Measurements from ENCODE around the gene ITPRIPL2.

ITPRIPL2 gene

GRCh38 chr16:19142939-19143598 lies 29.3 kb downstream of the ITPRIPL2 start:
- DNase-seq (ENCODE audit: low read depth) = no peak

GRCh38 chr16:19143599-19143956 lies 29.8 kb downstream of the ITPRIPL2 start:
- DNase-seq (ENCODE audit: low read depth) = no peak

GRCh38 chr16:19145010-19145409 lies 31.2 kb downstream of the ITPRIPL2 start:
- no peak for DNase-seq (ENCODE audit: low read depth)

- no peak for DNase-seq (ENCODE audit: low read depth)
Observed at GRCh38 chr16:19147126-19147525, 33.4 kb downstream of the ITPRIPL2 start.

- no peak for DNase-seq (ENCODE audit: low read depth)
Observed at GRCh38 chr16:19147627-19148026, 33.9 kb downstream of the ITPRIPL2 start.

GRCh38 chr16:19148189-19148588 lies 34.4 kb downstream of the ITPRIPL2 start:
- DNase-seq (ENCODE audit: low read depth) = no peak

DNA sequence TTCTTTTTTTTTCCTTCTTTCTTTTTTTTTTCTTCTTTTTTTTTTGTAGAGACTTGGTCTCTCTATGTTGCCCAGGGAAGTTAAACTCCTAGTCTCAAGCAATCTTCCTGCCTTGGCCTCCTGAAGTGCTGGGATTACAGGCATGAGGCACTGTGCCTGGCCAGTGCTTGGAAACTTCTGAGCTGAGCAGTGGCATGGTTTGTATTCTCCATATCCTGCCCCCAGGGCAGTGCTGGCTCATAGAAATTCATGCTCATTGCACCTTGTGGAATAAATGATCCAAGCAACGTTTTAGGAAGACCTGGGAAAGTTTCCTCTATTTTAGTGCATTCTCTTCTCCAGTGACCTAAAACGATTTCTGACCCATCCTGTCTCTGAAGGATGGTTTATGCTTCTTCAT lies 37.5 kb downstream of the ITPRIPL2 start:
- no peak for DNase-seq (ENCODE audit: low read depth)

DNA sequence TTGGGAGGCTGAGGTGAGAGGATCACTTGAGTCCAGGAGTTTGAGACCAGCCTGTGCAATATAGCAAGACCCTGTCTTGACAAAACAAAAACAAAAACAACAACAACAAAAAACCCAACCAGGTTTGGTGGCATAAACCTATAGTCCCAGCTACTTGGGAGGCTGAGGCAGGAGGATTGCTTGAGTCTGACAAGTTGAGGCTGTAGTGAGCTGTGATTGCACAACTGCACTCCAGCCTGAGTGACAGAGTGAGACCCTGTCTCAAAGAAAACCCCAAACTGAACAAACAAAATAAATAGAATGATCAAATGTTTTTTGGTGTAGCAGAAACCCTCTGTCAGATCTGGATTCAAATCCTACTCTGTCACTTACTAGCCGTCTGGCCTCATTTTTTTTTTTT lies 38.3 kb downstream of the ITPRIPL2 start:
- no peak for DNase-seq (ENCODE audit: low read depth)

DNA sequence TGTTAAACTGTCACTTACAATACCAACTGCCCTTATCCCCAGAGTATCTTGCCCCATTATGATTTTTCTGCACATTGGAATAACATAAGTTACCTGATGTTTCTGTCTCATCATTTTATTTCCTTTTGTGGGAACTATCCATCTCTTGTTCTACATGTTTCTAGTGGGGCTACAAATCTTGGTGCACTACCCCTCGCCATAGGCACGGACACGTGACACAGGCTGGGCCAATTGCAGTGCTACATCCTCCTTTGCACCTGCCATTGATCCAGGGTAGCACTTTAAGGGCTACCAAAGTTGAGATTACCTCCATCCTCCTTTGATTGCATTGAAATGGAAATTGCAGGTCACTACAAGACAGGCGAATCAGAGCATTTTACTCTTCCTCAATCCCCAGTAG lies 40.1 kb downstream of the ITPRIPL2 start:
- no peak for DNase-seq (ENCODE audit: low read depth)

- no peak for DNase-seq (ENCODE audit: low read depth)
Observed at GRCh38 chr16:19162085-19162484, 48.3 kb downstream of the ITPRIPL2 start.

DNA sequence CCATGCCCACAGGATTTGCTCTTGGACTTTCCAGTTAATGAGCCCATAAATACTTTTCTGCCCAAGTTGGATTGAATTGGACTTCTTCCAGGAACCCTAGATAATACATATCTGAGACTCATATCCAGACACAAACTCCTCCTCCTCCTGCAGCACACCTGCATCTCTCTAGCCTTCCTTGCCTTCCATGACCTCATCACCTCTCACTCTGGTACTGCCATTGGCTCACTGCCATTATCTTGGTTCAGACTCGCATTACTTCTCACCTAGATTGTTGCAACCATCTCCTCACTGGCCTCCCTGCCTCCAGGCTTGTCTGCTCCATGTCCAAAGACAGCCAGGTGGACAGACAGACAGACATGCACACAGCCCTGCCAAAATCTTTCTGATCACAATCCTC lies 49.5 kb downstream of the ITPRIPL2 start:
- no peak for DNase-seq (ENCODE audit: low read depth)

- no peak for DNase-seq (ENCODE audit: low read depth)
Observed at GRCh38 chr16:19164285-19164684, 50.5 kb downstream of the ITPRIPL2 start.

- DNase-seq (ENCODE audit: low read depth) = no peak
Observed at GRCh38 chr16:19165101-19165500, 51.3 kb downstream of the ITPRIPL2 start.

- DNase-seq (ENCODE audit: low read depth) = no peak
Observed at GRCh38 chr16:19166500-19166899, 52.7 kb downstream of the ITPRIPL2 start.

DNA sequence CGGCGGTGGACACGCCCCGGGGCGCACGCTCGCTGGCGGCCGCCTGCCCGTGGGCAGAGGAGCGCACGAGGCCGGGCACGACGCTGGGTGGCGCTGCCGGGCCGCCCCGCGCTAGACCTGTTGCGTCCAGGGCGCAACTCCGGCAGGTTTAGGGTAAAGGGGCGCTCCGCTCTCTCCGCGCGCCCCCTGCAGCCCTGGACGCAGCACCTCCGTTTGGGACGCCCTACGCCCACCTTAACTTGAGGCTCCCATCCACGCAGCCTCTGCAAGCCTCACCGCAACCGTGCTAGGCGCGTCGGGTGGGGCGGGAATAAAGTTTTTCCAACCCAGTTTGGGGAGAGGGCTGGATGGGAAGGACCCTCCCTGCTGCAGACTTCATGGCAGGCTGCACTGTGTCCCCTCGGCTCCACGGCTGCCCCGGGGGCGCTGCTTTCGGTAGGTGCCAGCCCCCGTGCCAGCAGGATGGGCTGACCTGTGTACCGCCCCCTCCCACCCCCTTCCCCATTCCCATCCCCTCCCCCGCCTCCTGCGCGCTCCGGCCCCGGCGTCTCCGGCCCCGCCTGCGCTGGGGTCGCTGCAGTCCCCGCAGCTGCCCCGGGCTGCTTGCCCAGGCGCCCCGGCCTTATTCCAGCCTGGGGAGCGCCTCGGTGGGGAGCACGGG lies 54.1 kb downstream of the ITPRIPL2 start, which contains the start of gene SYT17:
Gene SYT17 (plus strand): TSS at position 531 of the 661 bp plus-strand sequence. CDS start 407 bp downstream, outside the sequence.
- DNase-seq (ENCODE audit: low read depth) = no peak

DNA sequence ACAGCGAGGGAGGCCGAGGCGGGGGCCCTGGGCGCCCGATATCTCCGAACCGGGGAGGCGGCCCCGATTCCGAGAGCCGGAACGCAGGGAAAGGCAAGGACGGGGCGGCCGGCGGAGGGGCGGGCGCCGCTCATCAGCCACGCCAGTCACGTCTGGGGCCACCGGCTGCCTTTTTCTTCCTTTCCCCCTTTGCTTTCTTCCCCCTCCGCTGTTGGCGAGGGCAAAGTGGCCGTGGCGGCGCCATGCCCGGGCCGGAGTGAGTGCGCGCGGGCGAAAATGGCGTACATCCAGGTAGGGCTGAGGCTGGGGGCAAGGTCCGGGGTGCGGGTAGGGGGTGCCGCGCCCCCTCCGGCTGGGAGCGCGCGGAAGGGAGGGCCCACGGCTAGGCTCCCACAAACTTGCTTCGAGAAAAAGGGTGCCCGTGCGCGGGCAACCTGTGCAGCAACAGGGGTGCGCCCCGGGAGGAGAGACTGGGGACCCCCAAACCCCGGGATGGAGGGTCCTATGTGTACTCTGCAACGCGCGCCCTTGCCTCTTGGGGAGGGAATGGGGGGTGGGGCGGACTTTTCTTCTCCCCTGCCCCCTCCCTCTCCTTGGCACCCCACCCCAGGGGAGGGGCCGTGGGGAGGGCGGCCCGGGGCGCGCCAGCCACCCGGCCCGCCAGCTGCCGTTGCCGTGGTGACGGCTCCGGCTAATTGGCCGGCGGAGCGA lies 54.8 kb downstream of the ITPRIPL2 start:
- DNase-seq (ENCODE audit: low read depth) = no peak

GRCh38 chr16:19169082-19169639 lies 55.4 kb downstream of the ITPRIPL2 start:
- no peak for DNase-seq (ENCODE audit: low read depth)

DNA sequence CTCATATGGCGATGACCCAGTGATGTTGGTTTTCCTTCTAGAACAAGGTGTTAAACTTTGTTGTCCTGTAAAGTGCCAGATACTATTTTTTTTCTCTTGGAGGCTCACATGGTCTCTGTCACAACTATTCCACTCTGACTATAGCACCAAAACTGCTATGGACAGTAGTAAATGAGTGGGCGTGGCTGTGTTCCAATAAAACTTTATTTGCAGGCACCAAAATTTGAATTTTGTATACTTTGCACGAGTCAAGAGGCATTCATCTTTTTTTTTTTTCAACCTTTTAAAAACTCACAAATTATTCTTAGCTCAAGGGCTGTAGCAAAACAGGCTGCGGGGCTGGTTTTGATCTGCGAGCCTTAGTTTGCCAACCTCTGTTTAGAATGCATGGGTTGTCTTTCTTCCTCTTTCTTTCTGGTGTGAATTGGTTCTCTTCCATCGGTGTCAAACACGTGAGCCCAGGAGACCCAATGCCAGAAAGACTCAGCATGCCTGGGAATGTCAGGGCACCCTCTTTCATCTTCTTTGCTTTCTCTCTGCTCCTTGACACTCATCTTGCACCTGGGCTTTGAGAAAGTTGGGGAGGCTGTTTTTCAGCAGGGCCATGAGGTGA lies 56.4 kb downstream of the ITPRIPL2 start:
- no peak for DNase-seq (ENCODE audit: low read depth)
